Measurements from ENCODE around the gene PLA2G2F. TPM values are rescaled to one million over a fixed set of nuclear protein-coding genes. Genes with fewer than 3 reads are reported as not detected.

PLA2G2F gene
- polyA plus RNA-seq, 1 experiment, result not detected

- POLR2A ChIA-PET, result no interaction called here
- no peaks in the 10 kb centered on the region for H3K36me3 ChIP-seq (ENCODE audit: control insufficient read depth, insufficient read depth, low read length)
- DNase-seq (ENCODE audit: low read depth), result no peak
- peaks cover 9% of the 10 kb centered on the region for H3K27me3 ChIP-seq (ENCODE audit: control insufficient read depth, insufficient read depth, low read length)
- no peak overlapping the region for H3K4me3 ChIP-seq (ENCODE audit: low read depth, low read length)
- TF ChIP-seq CTCF (IDR thresholded peaks at IDR 0.05; ENCODE audit: insufficient read depth, low read depth, low read length), result no peak
- CTCF ChIA-PET, result interaction anchor here (1.1 to 7.5 kb wide), 14 partner anchors 9 to 299 kb away, joined by 3 to 77 read pairs (median 6); partner anchors contain the start of gene PLA2G2A
Measured at GRCh38 chr1:20194224-20194623, 55.1 kb downstream of the PLA2G2F start.

- H3K36me3 ChIP-seq (ENCODE audit: control insufficient read depth, insufficient read depth, low read length), result no peaks in the 10 kb centered on the region
- POLR2A ChIA-PET, result no interaction called here
- H3K27me3 ChIP-seq (ENCODE audit: control insufficient read depth, insufficient read depth, low read length), result peaks cover 11% of the 10 kb centered on the region
- no peak overlapping the region for H3K4me3 ChIP-seq (ENCODE audit: low read depth, low read length)
- CTCF ChIA-PET, result interaction anchor here (0.9 to 7.5 kb wide), 26 partner anchors 8 to 535 kb away, joined by 3 to 77 read pairs (median 5); partner anchors contain the start of gene PLA2G2A
- no peak for DNase-seq (ENCODE audit: low read depth)
- peak; percentile 92 for TF ChIP-seq CTCF (IDR thresholded peaks at IDR 0.05; ENCODE audit: insufficient read depth, low read depth, low read length)
Measured at GRCh38 chr1:20194757-20195461, 55.8 kb downstream of the PLA2G2F start.

- POLR2A ChIA-PET, result no interaction called here
Measured at GRCh38 chr1:20195462-20195780, 56.3 kb downstream of the PLA2G2F start.

GRCh38 chr1:20197329-20197791 lies 58.2 kb downstream of the PLA2G2F start:
- DNase-seq (ENCODE audit: low read depth), result no peak
- H3K36me3 ChIP-seq (ENCODE audit: control insufficient read depth, insufficient read depth, low read length), result no peaks in the 10 kb centered on the region
- no peak overlapping the region for H3K4me3 ChIP-seq (ENCODE audit: low read depth, low read length)
- TF ChIP-seq CTCF (IDR thresholded peaks at IDR 0.05; ENCODE audit: insufficient read depth, low read depth, low read length), result no peak
- peaks cover 10% of the 10 kb centered on the region for H3K27me3 ChIP-seq (ENCODE audit: control insufficient read depth, insufficient read depth, low read length)
- ChIA-PET CTCF (interaction anchor here (5.8 to 7.5 kb wide), 2 partner anchors 221 to 279 kb away, joined by 34 to 77 read pairs; partner anchors contain the start of gene PLA2G2A), POLR2A (no interaction called here)

More at GRCh38 chr1:20195462-20195780, 56.3 kb downstream of the PLA2G2F start:
- Histone ChIP-seq H3K36me3 (ENCODE audit: control insufficient read depth, insufficient read depth, low read length) (no peaks in the 10 kb centered on the region), H3K27me3 (ENCODE audit: control insufficient read depth, insufficient read depth, low read length) (peaks cover 11% of the 10 kb centered on the region), H3K4me3 (ENCODE audit: low read depth, low read length) (no peak overlapping the region)
- TF ChIP-seq CTCF (IDR thresholded peaks at IDR 0.05; ENCODE audit: insufficient read depth, low read depth, low read length), result no peak
- DNase-seq (ENCODE audit: low read depth), result no peak
- CTCF ChIA-PET, result interaction anchor here (0.6 to 7.5 kb wide), 26 partner anchors 10 to 535 kb away, joined by 3 to 77 read pairs (median 4); partner anchors contain the start of gene PLA2G2A

- POLR2A ChIA-PET, result no interaction called here
- Histone ChIP-seq H3K27me3 (ENCODE audit: control insufficient read depth, insufficient read depth, low read length) (peaks cover 8% of the 10 kb centered on the region), H3K4me3 (ENCODE audit: low read depth, low read length) (no peak overlapping the region), H3K36me3 (ENCODE audit: control insufficient read depth, insufficient read depth, low read length) (no peaks in the 10 kb centered on the region)
- no peak for DNase-seq (ENCODE audit: low read depth)
- TF ChIP-seq CTCF (IDR thresholded peaks at IDR 0.05; ENCODE audit: insufficient read depth, low read depth, low read length), result no peak
- CTCF ChIA-PET, result interaction anchor here (7.5 kb wide), 1 partner anchor 222 kb away, joined by 77 read pairs; the partner anchor contains the start of gene PLA2G2A
Measured at GRCh38 chr1:20198296-20198695, 59.2 kb downstream of the PLA2G2F start.

Data from BJ (cell line).